Vagina (tissue), 2 donors: ENCODE measurements around the gene SPATA31A6. TPM values are rescaled to one million over a fixed set of nuclear protein-coding genes. Genes with fewer than 3 reads are reported as not detected.
"Not testable (repeated sequence)": the region's sequence is repeated elsewhere in the genome, so short reads cannot be mapped to it uniquely, and the experiment has no call there.

Experiments used
- DNase-seq, 2 donors: peaks; one replicate each; pipeline ENCODE4 v3.0.0-alpha.2; 2017; ENCODE audit errors: extremely low spot score in 2 of 2
- H3K27ac ChIP-seq: fragments of 200-600 bp; sonication (generic); one replicate; pipeline ENCODE4 v1.5.1; 2019
- H3K27me3 ChIP-seq: fragments of 200-600 bp; sonication (generic); one replicate; pipeline ENCODE4 v1.5.1; 2019
- H3K36me3 ChIP-seq, 2 donors: fragments of 200-600 bp; sonication (generic); one replicate each; pipeline ENCODE4 v1.5.1; 2017 to 2019
- H3K4me1 ChIP-seq: fragments of 200-600 bp; sonication (generic); one replicate; pipeline ENCODE4 v1.5.1; 2019
- H3K4me3 ChIP-seq, 2 donors: fragments of 200-600 bp; sonication (generic); 1 replicate in 1 of 2; 2 replicates in 1 of 2; pipeline ENCODE4 v1.5.1; 2016 to 2019
- H3K9me3 ChIP-seq: fragments of 200-600 bp; sonication (generic); one replicate; pipeline ENCODE4 v1.5.1; 2019
- intact Hi-C: fragments of 100-400 bp; cut with DNase I; formaldehyde crosslinking; loops from one replicate; pipeline ENCODE4 v1.15.1; 2023
- small RNA-seq: library from RNA; depleted of rRNA; stranded (forward); fragments of <200 nt; gene quantifications from one replicate; pipeline ENCODE3, GENCODE V24; 2016
- total RNA-seq: library from RNA; depleted of rRNA; stranded (reverse); fragments of >200 nt; gene quantifications from one replicate; pipeline ENCODE4 v1.2.3, GENCODE V29; 2016

Gene SPATA31A6
- total RNA-seq: not detected

- intact Hi-C loops, H3K9me3 ChIP-seq, H3K36me3 ChIP-seq, H3K27me3 ChIP-seq, DNase-seq, H3K4me3 ChIP-seq, H3K4me1 ChIP-seq, H3K27ac ChIP-seq: not testable (repeated sequence)
These were observed at the start of gene SPATA31A6 for GRCh38 chr9:42183359-42183758. TSS of gene SPATA31A6 (plus strand) at chr9:42183659. CDS start at chr9:42183688, 29 bp downstream.

- H3K9me3 ChIP-seq, H3K27me3 ChIP-seq, DNase-seq, H3K4me3 ChIP-seq, H3K36me3 ChIP-seq, H3K27ac ChIP-seq, intact Hi-C loops, H3K4me1 ChIP-seq: not testable (repeated sequence)
These were observed 23.2 kb upstream of the SPATA31A6 start for GRCh38 chr9:42160299-42160698.

GRCh38 chr9:42219861-42220260 lies 36.4 kb downstream of the SPATA31A6 start:
- H3K4me1 ChIP-seq, DNase-seq, H3K9me3 ChIP-seq, H3K36me3 ChIP-seq, intact Hi-C loops, H3K27ac ChIP-seq, H3K27me3 ChIP-seq, H3K4me3 ChIP-seq: not testable (repeated sequence)

- H3K36me3 ChIP-seq, H3K4me1 ChIP-seq, intact Hi-C loops, H3K4me3 ChIP-seq, H3K9me3 ChIP-seq, H3K27me3 ChIP-seq, DNase-seq, H3K27ac ChIP-seq: not testable (repeated sequence)
These were observed 39.8 kb downstream of the SPATA31A6 start for GRCh38 chr9:42223230-42223629.

GRCh38 chr9:42233031-42233430 lies 49.6 kb downstream of the SPATA31A6 start:
- H3K27me3 ChIP-seq, H3K4me3 ChIP-seq, H3K9me3 ChIP-seq, DNase-seq, H3K27ac ChIP-seq, H3K36me3 ChIP-seq, H3K4me1 ChIP-seq, intact Hi-C loops: not testable (repeated sequence)

GRCh38 chr9:42234610-42235009 lies 51.2 kb downstream of the SPATA31A6 start:
- H3K4me3 ChIP-seq, H3K9me3 ChIP-seq, H3K36me3 ChIP-seq, H3K27ac ChIP-seq, H3K4me1 ChIP-seq, H3K27me3 ChIP-seq, DNase-seq, intact Hi-C loops: not testable (repeated sequence)

- H3K27me3 ChIP-seq, H3K36me3 ChIP-seq, intact Hi-C loops, DNase-seq, H3K4me1 ChIP-seq, H3K27ac ChIP-seq, H3K4me3 ChIP-seq, H3K9me3 ChIP-seq: not testable (repeated sequence)
These were observed 52.0 kb downstream of the SPATA31A6 start for GRCh38 chr9:42235352-42235991.

- H3K27ac ChIP-seq, H3K4me1 ChIP-seq, H3K36me3 ChIP-seq, H3K9me3 ChIP-seq, H3K4me3 ChIP-seq, intact Hi-C loops, H3K27me3 ChIP-seq, DNase-seq: not testable (repeated sequence)
These were observed 52.6 kb downstream of the SPATA31A6 start for GRCh38 chr9:42236097-42236496.

GRCh38 chr9:42237381-42237780 lies 53.9 kb downstream of the SPATA31A6 start:
- H3K4me1 ChIP-seq, H3K4me3 ChIP-seq, H3K9me3 ChIP-seq, intact Hi-C loops, H3K36me3 ChIP-seq, H3K27me3 ChIP-seq, DNase-seq, H3K27ac ChIP-seq: not testable (repeated sequence)

- DNase-seq, H3K4me1 ChIP-seq, H3K4me3 ChIP-seq, H3K36me3 ChIP-seq, H3K27me3 ChIP-seq, H3K27ac ChIP-seq, H3K9me3 ChIP-seq, intact Hi-C loops: not testable (repeated sequence)
These were observed 55.4 kb downstream of the SPATA31A6 start for GRCh38 chr9:42238862-42239261.

Small RNAs within 50 kb of the gene (small RNA-seq; reads per million reads assigned to genes)
- gene AL445584.3: not detected

Other genes starting within 250 kb of the SPATA31A6 start
- gene CNTNAP3B, start 54.2 kb upstream of the SPATA31A6 start, total RNA-seq: 34.1 TPM